HG02870 (cell line): ENCODE data around the gene PCDHGB2.
"Not testable (repeated sequence)": the region's sequence is repeated elsewhere in the genome, so short reads cannot be mapped to it uniquely, and the experiment has no call there.

Experiments
- ATAC-seq: cut with Tn5 transposase; IDR thresholded peaks from one replicate; pipeline ENCODE4 v1.9.1; 2021; ENCODE audit warnings: mild to moderate bottlenecking, moderate library complexity; ENCODE audit not compliant: unreplicated experiment

The PCDHGB2 gene

GRCh38 chr5:141349917-141350619 is 9.7 kb upstream of the PCDHGB2 start, which contains the start of gene PCDHGB1:
TSS of gene PCDHGB1 (plus strand) at chr5:141350099. CDS start at chr5:141350261, 162 bp downstream.
- no peak for ATAC-seq

- no peak for ATAC-seq
Measured at GRCh38 chr5:141351591-141351990, 8.2 kb upstream of the PCDHGB2 start.

GRCh38 chr5:141354900-141355469 is 4.8 kb upstream of the PCDHGB2 start, which contains the start of gene PCDHGA4:
TSS of gene PCDHGA4 (plus strand) at chr5:141355021. CDS start at chr5:141355108, 87 bp downstream.
- no peak for ATAC-seq

- no peak for ATAC-seq
Measured at GRCh38 chr5:141355641-141356040, 4.2 kb upstream of the PCDHGB2 start.

GRCh38 chr5:141356133-141356532 is 3.7 kb upstream of the PCDHGB2 start:
- ATAC-seq, result no peak

GRCh38 chr5:141356950-141357349 is 2.8 kb upstream of the PCDHGB2 start:
- no peak for ATAC-seq

- ATAC-seq, result no peak
Measured at GRCh38 chr5:141360685-141361084, 891 bp downstream of the PCDHGB2 start.

GRCh38 chr5:141362719-141363118 is 2.9 kb downstream of the PCDHGB2 start:
- ATAC-seq, result no peak

- no peak for ATAC-seq
Measured at GRCh38 chr5:141363952-141364660, 4.3 kb downstream of the PCDHGB2 start, which contains the start of gene PCDHGA5. TSS of gene PCDHGA5 (plus strand) at chr5:141364162. CDS start at chr5:141364331, 169 bp downstream.

GRCh38 chr5:141366016-141366896 is 6.5 kb downstream of the PCDHGB2 start:
- no peak for ATAC-seq

GRCh38 chr5:141369994-141370848 is 10.4 kb downstream of the PCDHGB2 start, which contains the start of gene PCDHGB3:
TSS of gene PCDHGB3 (plus strand) at chr5:141370242. CDS start at chr5:141370395, 153 bp downstream.
- ATAC-seq, result peak; percentile 100

- ATAC-seq, result no peak
Measured at GRCh38 chr5:141371572-141372475, 12.0 kb downstream of the PCDHGB2 start.

GRCh38 chr5:141373673-141374317 is 14.0 kb downstream of the PCDHGB2 start, which contains the start of gene PCDHGA6:
TSS of gene PCDHGA6 (plus strand) at chr5:141373891. CDS start at chr5:141374084, 193 bp downstream.
- no peak for ATAC-seq

- ATAC-seq, result no peak
Measured at GRCh38 chr5:141374627-141375026, 14.8 kb downstream of the PCDHGB2 start.

- ATAC-seq, result not testable (repeated sequence)
Measured at GRCh38 chr5:141375444-141376155, 15.8 kb downstream of the PCDHGB2 start.

GRCh38 chr5:141382469-141383294 is 22.9 kb downstream of the PCDHGB2 start, which contains the start of gene PCDHGA7:
TSS of gene PCDHGA7 (plus strand) at chr5:141382742. CDS start at chr5:141382900, 158 bp downstream.
- no peak for ATAC-seq
